Muscle of leg (tissue), 11 donors: ENCODE results near the gene AGAP1. TPM values are rescaled to one million over a fixed set of nuclear protein-coding genes. Genes with fewer than 3 reads are reported as not detected.

ENCODE experiments used
- DNase-seq: peaks from one replicate; pipeline ENCODE4 v3.0.0; 2013
- H3K27ac ChIP-seq: one replicate; pipeline ENCODE4 v1.5.1; 2013; ENCODE audit warnings: mild to moderate bottlenecking, low read length, control low read depth
- H3K27me3 ChIP-seq: one replicate; pipeline ENCODE4 v1.6.1; 2013; ENCODE audit warnings: low read length; ENCODE audit not compliant: control insufficient read depth, insufficient read depth
- H3K36me3 ChIP-seq: one replicate; pipeline ENCODE4 v1.6.1; 2013; ENCODE audit warnings: low read length; ENCODE audit not compliant: control insufficient read depth, insufficient read depth
- H3K4me1 ChIP-seq: one replicate; pipeline ENCODE4 v1.6.1; 2013; ENCODE audit warnings: low read length; ENCODE audit not compliant: control insufficient read depth, insufficient read depth
- H3K4me3 ChIP-seq: one replicate; pipeline ENCODE4 v1.5.1; 2013; ENCODE audit warnings: low read length, control low read depth
- H3K9me3 ChIP-seq: replicated peaks from 2 replicates; pipeline ENCODE4 v1.6.1; 2013; ENCODE audit warnings: low read depth, low read length; ENCODE audit not compliant: control insufficient read depth
- WGBS: methylation state at CpG from one replicate; pipeline ENCODE4 v1.1.5; 2013; ENCODE audit warnings: missing lambda C conversion rate; ENCODE audit not compliant: insufficient coverage; 5-methylcytosine and 5-hydroxymethylcytosine counted together
- polyA plus RNA-seq, 8 donors: library from polyadenylated mRNA; unstranded; fragments of 120-200 nt; gene quantifications; one replicate each; pipeline versions ENCODE4 v1.2.1 to v1.2.3, GENCODE V29; 2013; ENCODE audit warnings: inconsistent platforms in 1 of 8, low replicate concordance in 1 of 8; ENCODE audit not compliant: insufficient read length in 8 of 8, insufficient read depth in 1 of 8
- total RNA-seq: library from RNA; stranded (reverse); fragments of 120-200 nt; gene quantifications from one replicate; pipeline ENCODE4 v1.2.4, GENCODE V29; 2013

The AGAP1 gene
- total and polyA plus RNA-seq, 9 donors = 19.1 to 32.0 (median 26.8) TPM

DNA sequence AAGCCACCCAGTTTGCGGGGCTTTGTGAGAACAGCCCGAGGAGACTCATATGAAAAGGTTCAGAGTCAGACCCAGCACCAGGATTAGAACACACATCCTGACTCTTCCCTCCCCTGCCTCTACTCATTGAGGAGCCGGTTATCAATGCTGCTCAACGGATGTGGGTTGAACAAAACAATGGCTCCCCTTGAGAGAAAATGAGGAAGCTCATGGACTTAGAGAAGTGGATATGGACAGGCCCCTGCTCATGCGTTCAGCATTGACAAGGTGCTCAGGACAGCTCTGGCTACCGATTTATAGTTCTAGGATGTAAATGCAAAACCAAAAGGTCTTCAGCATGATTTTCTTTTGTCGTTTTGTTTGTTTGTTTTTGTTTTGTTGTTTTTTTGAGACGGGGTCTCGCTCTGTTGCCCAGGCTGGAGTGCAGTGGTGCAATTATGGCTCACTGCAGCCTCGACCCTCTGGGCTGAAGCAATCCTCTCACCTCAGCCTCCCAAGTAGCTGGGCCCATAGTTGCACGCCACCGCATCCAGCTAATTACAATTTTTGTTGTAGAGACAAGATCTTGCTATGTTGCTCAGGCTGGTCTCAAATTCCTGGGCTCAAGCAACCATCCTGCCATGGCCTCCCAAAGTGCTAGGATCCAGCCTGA lies 32.0 kb upstream of the AGAP1 start:
- Histone ChIP-seq H3K27ac (no peak overlapping the region), H3K4me3 (no peak overlapping the region), H3K27me3 (no peaks in the 10 kb centered on the region), H3K9me3 (no peaks in the 10 kb centered on the region), H3K36me3 (no peaks in the 10 kb centered on the region), H3K4me1 (no peaks in the 10 kb centered on the region)
- DNase-seq = no peak
- WGBS = 83% methylated on average over 4 of the region's 12 CpGs

DNA sequence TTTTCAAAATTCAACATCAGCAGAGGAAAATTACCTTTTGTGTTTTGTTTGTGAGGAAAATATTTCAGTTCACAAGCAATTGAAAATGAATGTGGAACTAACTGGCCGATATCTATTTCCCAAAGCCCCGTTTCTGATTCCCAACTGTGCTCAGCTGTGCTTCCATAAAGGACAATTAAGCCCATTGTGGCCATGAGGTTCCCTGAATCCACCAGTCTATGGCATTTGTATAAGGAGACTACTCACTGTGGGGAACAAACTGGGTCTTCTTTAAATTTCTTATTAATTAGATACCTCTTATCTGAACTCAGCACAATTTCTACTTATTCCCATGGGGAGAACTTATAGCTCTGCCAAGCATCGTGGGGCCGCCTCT lies 31.4 kb upstream of the AGAP1 start:
- no peak for DNase-seq
- WGBS = no CpG with 5 or more reads among the region's 4 CpGs
- Histone ChIP-seq H3K4me1 (no peaks in the 10 kb centered on the region), H3K36me3 (no peaks in the 10 kb centered on the region), H3K27ac (no peak overlapping the region), H3K4me3 (no peak overlapping the region), H3K27me3 (no peaks in the 10 kb centered on the region), H3K9me3 (no peaks in the 10 kb centered on the region)

DNA sequence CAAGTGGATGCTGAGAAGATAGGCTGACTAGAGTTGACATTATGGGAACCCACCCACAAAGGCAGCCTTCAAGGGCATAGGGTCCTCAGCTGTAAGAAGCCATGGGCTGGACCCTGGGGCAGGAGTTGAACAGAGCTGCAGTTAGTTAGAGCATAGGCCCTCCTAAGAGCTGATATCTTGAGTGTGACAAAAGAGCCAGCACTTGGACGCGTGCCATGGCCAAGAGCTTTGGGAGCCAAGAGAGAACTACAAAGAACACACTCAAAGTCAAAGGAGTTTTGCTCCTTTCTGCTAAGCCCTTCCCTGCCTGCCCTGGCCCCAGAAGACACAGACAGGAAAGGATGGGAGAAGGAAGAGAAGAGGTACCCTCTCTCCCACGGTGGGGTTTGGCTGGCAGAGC lies 29.9 kb upstream of the AGAP1 start:
- no peak overlapping the region for H3K27ac ChIP-seq
- DNase-seq = peak; percentile 14
- no peaks in the 10 kb centered on the region for H3K27me3 ChIP-seq
- H3K4me3 ChIP-seq = no peak overlapping the region
- no CpG with 5 or more reads among the region's 3 CpGs for WGBS
- H3K4me1 ChIP-seq = peaks cover 1% of the 10 kb centered on the region
- no peaks in the 10 kb centered on the region for H3K36me3 ChIP-seq
- no peaks in the 10 kb centered on the region for H3K9me3 ChIP-seq

DNA sequence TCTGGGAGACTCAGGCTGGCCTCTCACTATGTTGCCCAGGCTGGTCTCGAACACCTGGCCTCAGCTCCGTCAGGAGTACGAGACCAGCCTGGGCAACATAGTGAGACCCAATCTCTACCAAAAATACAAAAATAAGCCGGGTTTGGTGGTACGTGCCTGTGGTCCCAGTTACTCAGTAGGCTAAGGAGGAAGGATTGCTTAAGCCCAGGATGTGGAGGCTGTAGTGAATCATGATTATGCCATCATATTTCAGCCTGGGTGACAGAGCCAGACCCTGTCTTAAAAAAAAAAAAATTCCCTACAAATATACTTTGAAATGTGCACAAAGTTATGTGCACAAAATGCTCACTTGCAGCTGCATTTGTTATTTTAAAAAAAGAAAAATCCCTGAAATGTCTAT lies 26.3 kb upstream of the AGAP1 start:
- no peaks in the 10 kb centered on the region for H3K36me3 ChIP-seq
- no peak overlapping the region for H3K27ac ChIP-seq
- no peaks in the 10 kb centered on the region for H3K9me3 ChIP-seq
- DNase-seq = no peak
- no peak overlapping the region for H3K4me3 ChIP-seq
- no CpG with 5 or more reads among the region's 5 CpGs for WGBS
- peaks cover 5% of the 10 kb centered on the region for H3K4me1 ChIP-seq
- H3K27me3 ChIP-seq = no peaks in the 10 kb centered on the region

DNA sequence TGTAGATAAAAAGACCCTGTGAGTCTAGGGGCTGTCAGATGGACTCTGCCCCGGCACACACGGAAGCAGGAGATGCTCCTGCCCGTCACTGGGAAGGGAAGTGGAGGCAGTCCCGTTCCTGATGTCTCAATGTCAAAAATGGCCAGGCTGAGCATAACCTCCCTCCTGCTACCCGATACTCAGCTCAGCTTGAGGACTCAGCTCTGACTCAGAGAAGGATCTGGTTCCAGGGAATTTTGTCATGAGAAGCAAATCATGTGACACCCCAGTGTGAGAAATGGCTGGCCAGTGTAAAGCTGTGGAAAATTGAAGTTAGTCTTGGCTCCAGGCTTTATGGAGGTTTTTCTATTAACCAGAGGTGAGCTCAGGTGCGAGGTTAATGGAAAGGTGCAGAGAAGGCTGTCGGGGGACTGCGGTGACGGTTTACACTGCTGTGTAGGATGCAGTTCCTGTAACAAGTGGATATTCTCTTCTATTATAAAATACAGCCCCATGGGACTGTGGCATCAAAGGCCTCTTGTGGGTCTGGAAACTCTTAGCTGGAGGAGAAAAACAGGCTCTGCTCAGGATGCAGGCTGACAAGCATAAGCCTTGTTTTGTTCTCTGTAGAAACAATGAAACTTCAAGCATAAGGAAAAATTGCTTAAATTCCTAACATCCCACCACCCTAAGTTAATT lies 24.7 kb upstream of the AGAP1 start:
- no peak overlapping the region for H3K4me3 ChIP-seq
- peak; percentile 85 for DNase-seq
- H3K27me3 ChIP-seq = no peaks in the 10 kb centered on the region
- no peaks in the 10 kb centered on the region for H3K36me3 ChIP-seq
- WGBS = 20% methylated on average over 2 of the region's 9 CpGs
- no peak overlapping the region for H3K27ac ChIP-seq
- no peaks in the 10 kb centered on the region for H3K9me3 ChIP-seq
- H3K4me1 ChIP-seq = peaks cover 5% of the 10 kb centered on the region

DNA sequence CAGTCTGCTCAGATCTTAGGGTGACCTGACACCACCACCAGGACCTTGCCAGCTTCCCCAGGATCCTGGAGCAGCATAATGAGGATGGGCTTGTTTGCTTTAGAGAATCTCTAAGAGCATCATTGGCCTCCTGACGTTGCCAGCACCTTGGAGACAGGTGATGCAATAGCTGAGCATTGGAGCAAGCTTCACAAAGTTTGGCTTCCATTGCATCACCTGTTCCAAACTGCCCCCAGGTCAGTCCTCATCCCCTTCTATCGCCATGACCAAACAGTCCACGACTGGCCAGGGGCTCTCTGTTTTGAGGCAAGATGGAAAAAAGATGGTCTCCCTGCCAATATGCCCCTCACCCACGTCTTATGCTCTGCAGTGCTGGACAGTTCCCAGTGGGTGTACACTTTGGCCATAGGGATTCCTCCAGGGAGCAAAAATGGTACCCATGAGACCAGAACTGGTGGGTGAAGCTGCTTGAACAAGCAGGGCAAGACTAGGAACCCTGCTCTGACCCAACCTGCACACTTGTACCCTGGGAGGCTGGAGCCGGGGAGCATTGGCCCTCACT lies 22.6 kb upstream of the AGAP1 start:
- no peaks in the 10 kb centered on the region for H3K9me3 ChIP-seq
- H3K27me3 ChIP-seq = no peaks in the 10 kb centered on the region
- H3K4me3 ChIP-seq = no peak overlapping the region
- H3K27ac ChIP-seq = no peak overlapping the region
- no peak for DNase-seq
- H3K36me3 ChIP-seq = no peaks in the 10 kb centered on the region
- H3K4me1 ChIP-seq = peaks cover 5% of the 10 kb centered on the region
- 73% methylated on average over 4 of the region's 5 CpGs for WGBS

DNA sequence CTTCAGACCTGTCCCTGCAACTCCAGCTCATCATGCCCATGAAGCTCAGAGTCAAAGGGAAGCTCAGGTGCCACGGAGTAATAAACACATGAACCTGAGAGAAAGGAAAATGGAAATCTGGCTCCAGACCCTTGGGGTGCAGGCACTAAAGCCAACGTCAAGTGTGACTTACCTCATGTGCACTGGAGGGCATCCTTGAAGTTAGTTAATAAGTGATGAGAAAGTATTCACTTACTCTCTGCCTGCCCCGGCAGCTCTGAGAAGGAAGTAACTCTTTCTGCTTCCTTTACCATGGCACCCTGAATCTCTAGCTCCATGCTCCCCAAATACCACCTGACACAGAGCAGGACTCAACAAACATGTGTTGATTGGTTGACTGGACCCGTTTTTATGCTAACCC lies 21.4 kb upstream of the AGAP1 start:
- H3K36me3 ChIP-seq = no peaks in the 10 kb centered on the region
- no peak overlapping the region for H3K4me3 ChIP-seq
- 88% methylated on average over 1 of the region's 4 CpGs for WGBS
- no peak overlapping the region for H3K27ac ChIP-seq
- peaks cover 5% of the 10 kb centered on the region for H3K4me1 ChIP-seq
- H3K27me3 ChIP-seq = no peaks in the 10 kb centered on the region
- no peaks in the 10 kb centered on the region for H3K9me3 ChIP-seq
- no peak for DNase-seq

DNA sequence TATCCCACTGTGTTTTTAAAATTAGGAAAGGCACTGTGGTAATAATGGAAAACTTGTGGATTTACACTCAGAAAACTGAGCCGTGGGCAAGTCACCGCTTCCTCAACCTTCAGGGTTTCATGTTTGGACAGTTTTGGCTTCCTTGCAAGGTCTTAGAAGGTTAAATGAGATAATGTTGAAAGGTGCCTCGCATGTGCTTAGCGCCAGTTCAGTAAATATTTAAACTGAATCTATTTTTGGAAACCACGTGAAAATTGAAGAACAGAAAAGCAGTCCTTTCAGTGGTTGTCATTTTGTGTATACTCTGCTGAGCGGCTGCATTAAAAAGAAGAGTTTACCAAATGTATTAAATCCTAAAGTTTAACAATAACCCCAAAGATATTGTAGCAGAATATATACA lies 15.2 kb upstream of the AGAP1 start:
- no peak for DNase-seq
- WGBS = 79% methylated on average over 2 of the region's 6 CpGs
- no peaks in the 10 kb centered on the region for H3K9me3 ChIP-seq
- no peak overlapping the region for H3K4me3 ChIP-seq
- peaks cover 2% of the 10 kb centered on the region for H3K27me3 ChIP-seq
- H3K36me3 ChIP-seq = no peaks in the 10 kb centered on the region
- H3K4me1 ChIP-seq = no peaks in the 10 kb centered on the region
- H3K27ac ChIP-seq = no peak overlapping the region

DNA sequence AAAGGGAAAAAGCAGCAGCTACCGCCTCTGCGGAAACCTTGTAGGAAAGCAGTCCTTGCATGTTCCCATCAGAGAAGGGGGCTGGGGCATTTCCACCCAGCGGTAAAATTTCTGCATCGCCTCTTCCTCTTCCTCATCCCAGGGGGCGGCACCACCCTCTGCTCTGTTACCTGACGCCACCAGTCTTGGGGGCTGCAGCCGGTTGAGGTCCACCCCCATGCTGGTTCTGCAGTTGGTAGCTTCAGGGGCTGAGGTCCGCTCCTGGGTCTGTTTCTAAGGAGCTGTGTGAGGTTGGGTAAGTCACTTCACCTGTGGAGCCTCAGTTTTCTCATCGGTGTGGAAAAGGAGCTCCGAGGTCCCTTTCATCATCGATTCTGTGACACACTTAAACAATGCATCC lies 14.2 kb upstream of the AGAP1 start:
- no peaks in the 10 kb centered on the region for H3K9me3 ChIP-seq
- no peak for DNase-seq
- 85% methylated on average over 6 of the region's 11 CpGs for WGBS
- peaks cover 2% of the 10 kb centered on the region for H3K27me3 ChIP-seq
- no peak overlapping the region for H3K4me3 ChIP-seq
- H3K4me1 ChIP-seq = no peaks in the 10 kb centered on the region
- no peak overlapping the region for H3K27ac ChIP-seq
- no peaks in the 10 kb centered on the region for H3K36me3 ChIP-seq

DNA sequence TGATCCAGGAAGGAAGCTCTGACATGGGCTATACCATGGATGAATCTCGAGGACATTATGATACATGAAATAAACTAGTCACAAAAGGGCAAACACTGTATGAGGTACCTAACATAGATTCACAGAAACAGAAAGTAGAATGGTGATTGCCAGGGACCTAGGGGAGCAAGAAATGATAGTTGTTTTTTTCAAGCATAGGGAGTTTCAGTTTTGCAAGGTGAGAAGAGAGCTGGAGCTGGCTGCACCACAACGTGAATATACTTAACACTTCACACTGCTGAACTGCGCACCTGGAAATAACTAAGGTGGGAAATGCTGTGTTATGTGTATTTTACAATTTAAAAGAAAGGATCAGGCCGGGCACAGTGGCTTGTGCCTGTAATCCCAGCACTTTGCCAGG lies 13.2 kb upstream of the AGAP1 start:
- no peak for DNase-seq
- Histone ChIP-seq H3K27me3 (peaks cover 2% of the 10 kb centered on the region), H3K4me1 (no peaks in the 10 kb centered on the region), H3K27ac (no peak overlapping the region), H3K9me3 (no peaks in the 10 kb centered on the region), H3K4me3 (no peak overlapping the region), H3K36me3 (no peaks in the 10 kb centered on the region)
- no CpG with 5 or more reads among the region's 4 CpGs for whole genome bisulfite sequencing
